ENCODE results near the gene KRT28. TPM values are rescaled to one million over a fixed set of nuclear protein-coding genes. Genes with fewer than 3 reads are reported as not detected.

Gene KRT28
- total RNA-seq, 1 donor from 2014 or later, result not detected

DNA sequence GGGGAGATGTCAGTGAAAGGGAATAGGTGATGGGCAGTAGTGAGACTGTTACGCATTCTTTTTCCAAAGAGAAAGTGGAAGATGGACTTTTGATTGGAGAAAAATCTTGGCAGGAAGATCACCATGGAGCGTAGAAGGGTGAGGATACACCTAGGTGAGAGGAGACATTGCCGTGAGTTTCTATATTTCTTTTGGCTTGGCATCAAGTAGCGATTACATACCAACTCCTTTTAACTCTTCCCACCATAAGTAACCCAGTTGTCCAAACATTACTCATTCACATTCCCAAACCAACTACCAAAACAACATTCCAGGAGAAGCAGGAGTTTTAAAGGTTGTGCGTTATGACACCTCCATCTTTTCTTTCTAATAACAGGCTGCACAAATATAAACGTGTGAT, 10.7 kb upstream of the KRT28 start:
- H3K36me3 ChIP-seq (ENCODE audit: control insufficient read depth in 3 of 3, insufficient read depth in 3 of 3, low read length in 3 of 3), result no peaks in the 10 kb centered on the region
- H3K27me3 ChIP-seq (ENCODE audit: control insufficient read depth in 3 of 3, insufficient read depth in 3 of 3, low read length in 3 of 3), result peaks cover 25 to 39% (median 36%) of the 10 kb centered on the region in 3 donors
- H3K4me3 ChIP-seq (ENCODE audit: low read length in 3 of 3), result no peak overlapping the region
- H3K4me1 ChIP-seq (ENCODE audit: control insufficient read depth in 3 of 3, insufficient read depth in 3 of 3, low read length in 3 of 3), result no peaks in the 10 kb centered on the region
- no peak overlapping the region for H3K27ac ChIP-seq (ENCODE audit: low read depth, low read length)
- no peaks in the 10 kb centered on the region for H3K9me3 ChIP-seq (ENCODE audit: control insufficient read depth in 3 of 3, low read length in 3 of 3)
- no peak overlapping the region for H3K9ac ChIP-seq (ENCODE audit: low read depth in 1 of 3, low read length in 3 of 3)

DNA sequence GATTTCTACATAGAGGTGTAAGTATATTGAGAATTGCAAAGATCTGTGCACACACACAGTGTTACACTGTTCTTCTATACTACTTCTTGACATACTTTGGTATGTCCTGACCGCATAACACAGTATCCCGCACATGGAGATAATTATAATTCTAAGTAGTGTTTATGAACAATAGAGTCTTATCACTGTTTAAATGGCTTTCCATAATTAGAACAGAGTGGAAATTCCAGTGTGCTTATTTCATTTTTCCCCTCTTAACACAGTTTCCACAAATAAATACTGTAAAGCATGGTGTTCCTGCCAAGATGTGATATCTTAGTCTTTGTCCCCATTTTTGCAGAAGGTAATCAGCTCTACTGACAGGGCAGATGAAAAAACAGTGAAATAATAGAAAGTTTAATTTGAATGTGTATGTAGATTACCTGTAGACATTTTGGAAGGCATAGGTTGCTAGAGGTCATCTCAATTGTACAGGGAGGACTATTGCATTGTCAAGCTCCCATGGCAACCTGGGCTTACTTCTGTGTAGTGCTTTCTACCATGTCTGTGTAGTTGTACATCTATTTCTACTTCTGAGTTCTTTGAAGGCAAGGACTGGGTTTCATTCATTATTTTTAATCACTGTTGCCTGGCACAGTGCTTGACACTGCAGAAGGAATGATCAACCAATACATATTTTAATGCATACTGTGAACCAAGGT, 10.1 kb upstream of the KRT28 start:
- Histone ChIP-seq H3K4me3 (ENCODE audit: low read length in 3 of 3) (no peak overlapping the region), H3K4me1 (ENCODE audit: control insufficient read depth in 3 of 3, insufficient read depth in 3 of 3, low read length in 3 of 3) (no peaks in the 10 kb centered on the region), H3K9ac (ENCODE audit: low read depth in 1 of 3, low read length in 3 of 3) (no peak overlapping the region), H3K9me3 (ENCODE audit: control insufficient read depth in 3 of 3, low read length in 3 of 3) (peaks cover 0 to 2% (median 0%) of the 10 kb centered on the region in 3 donors), H3K27me3 (ENCODE audit: control insufficient read depth in 3 of 3, insufficient read depth in 3 of 3, low read length in 3 of 3) (peaks cover 31 to 41% (median 39%) of the 10 kb centered on the region in 3 donors), H3K27ac (ENCODE audit: low read depth, low read length) (no peak overlapping the region), H3K36me3 (ENCODE audit: control insufficient read depth in 3 of 3, insufficient read depth in 3 of 3, low read length in 3 of 3) (no peaks in the 10 kb centered on the region)

DNA sequence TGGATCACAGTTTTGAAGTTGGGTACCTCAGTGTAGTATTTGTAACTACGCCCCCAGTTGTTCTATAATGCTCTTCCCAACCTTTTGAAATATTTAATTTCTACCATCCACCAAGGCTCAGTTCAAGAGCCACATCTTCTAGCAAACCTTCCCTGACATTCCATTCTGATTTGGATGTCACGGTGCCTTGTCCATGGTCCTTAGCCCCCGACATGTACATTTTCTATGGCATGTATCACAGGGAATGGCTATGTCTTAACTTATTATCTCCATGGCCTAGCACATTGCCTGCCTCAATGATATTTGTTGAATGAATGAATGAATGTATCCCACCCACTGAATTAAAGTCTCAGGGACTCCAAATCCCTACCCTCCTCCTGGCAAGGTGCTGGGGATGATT, 6.4 kb upstream of the KRT28 start:
- Histone ChIP-seq H3K36me3 (ENCODE audit: control insufficient read depth in 3 of 3, insufficient read depth in 3 of 3, low read length in 3 of 3) (no peaks in the 10 kb centered on the region), H3K27me3 (ENCODE audit: control insufficient read depth in 3 of 3, insufficient read depth in 3 of 3, low read length in 3 of 3) (peaks cover 36 to 46% (median 43%) of the 10 kb centered on the region in 3 donors), H3K27ac (ENCODE audit: low read depth, low read length) (no peak overlapping the region), H3K9me3 (ENCODE audit: control insufficient read depth in 3 of 3, low read length in 3 of 3) (peaks cover 0 to 2% (median 0%) of the 10 kb centered on the region in 3 donors), H3K4me3 (ENCODE audit: low read length in 3 of 3) (no peak overlapping the region), H3K9ac (ENCODE audit: low read depth in 1 of 3, low read length in 3 of 3) (no peak overlapping the region), H3K4me1 (ENCODE audit: control insufficient read depth in 3 of 3, insufficient read depth in 3 of 3, low read length in 3 of 3) (no peaks in the 10 kb centered on the region)

DNA sequence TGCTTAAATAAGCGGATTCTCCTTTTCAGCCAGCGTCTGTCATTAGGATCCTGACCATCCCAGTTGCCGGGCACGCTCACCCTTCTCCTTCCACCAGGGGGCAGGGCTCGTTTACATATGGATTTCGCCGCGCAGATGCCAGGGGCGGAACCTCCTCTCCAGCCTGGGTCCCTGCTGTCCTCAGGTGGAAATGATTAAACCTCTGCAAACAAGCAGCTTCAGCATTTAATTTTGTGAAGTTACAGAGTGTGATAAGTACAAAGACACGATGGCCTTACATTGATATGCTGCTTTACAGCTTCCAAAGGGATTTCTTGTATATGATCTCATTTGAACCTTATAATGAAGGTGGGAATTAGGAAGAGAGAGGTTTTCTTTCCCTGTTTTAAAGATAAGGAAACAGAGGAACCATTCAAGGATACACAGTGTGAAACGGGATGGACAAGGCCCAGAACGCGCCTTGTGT, 3.9 kb upstream of the KRT28 start:
- H3K36me3 ChIP-seq (ENCODE audit: control insufficient read depth in 3 of 3, insufficient read depth in 3 of 3, low read length in 3 of 3), result no peaks in the 10 kb centered on the region
- peaks cover 0 to 2% (median 0%) of the 10 kb centered on the region in 3 donors for H3K9me3 ChIP-seq (ENCODE audit: control insufficient read depth in 3 of 3, low read length in 3 of 3)
- peaks cover 35 to 47% (median 40%) of the 10 kb centered on the region in 3 donors for H3K27me3 ChIP-seq (ENCODE audit: control insufficient read depth in 3 of 3, insufficient read depth in 3 of 3, low read length in 3 of 3)
- H3K4me1 ChIP-seq (ENCODE audit: control insufficient read depth in 3 of 3, insufficient read depth in 3 of 3, low read length in 3 of 3), result no peaks in the 10 kb centered on the region
- H3K27ac ChIP-seq (ENCODE audit: low read depth, low read length), result no peak overlapping the region
- H3K4me3 ChIP-seq (ENCODE audit: low read length in 3 of 3), result no peak overlapping the region
- H3K9ac ChIP-seq (ENCODE audit: low read depth in 1 of 3, low read length in 3 of 3), result no peak overlapping the region

DNA sequence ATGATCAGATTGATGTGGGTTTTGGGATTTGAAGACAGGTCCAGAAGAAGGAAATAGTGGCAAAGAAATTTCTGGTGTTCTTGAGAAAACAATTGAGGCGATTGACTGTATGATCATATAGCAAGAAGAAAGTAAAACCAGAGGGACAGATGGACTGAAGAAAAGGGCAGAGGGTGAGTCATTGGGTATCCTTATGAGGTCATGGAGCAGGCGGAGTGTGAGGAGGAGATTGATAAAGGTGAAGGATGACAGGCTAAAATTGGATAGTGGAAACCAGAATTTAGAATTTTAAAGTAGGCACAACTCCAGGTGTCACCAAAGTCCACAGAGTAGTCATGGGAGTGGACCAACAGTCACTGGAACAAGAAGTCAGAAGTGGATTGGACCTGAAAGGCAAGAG, 1.4 kb upstream of the KRT28 start:
- Histone ChIP-seq H3K36me3 (ENCODE audit: control insufficient read depth in 3 of 3, insufficient read depth in 3 of 3, low read length in 3 of 3) (no peaks in the 10 kb centered on the region), H3K4me1 (ENCODE audit: control insufficient read depth in 3 of 3, insufficient read depth in 3 of 3, low read length in 3 of 3) (no peaks in the 10 kb centered on the region), H3K9ac (ENCODE audit: low read depth in 1 of 3, low read length in 3 of 3) (no peak overlapping the region), H3K27ac (ENCODE audit: low read depth, low read length) (no peak overlapping the region), H3K4me3 (ENCODE audit: low read length in 3 of 3) (no peak overlapping the region), H3K9me3 (ENCODE audit: control insufficient read depth in 3 of 3, low read length in 3 of 3) (peaks cover 0 to 2% (median 0%) of the 10 kb centered on the region in 3 donors), H3K27me3 (ENCODE audit: control insufficient read depth in 3 of 3, insufficient read depth in 3 of 3, low read length in 3 of 3) (peaks cover 29 to 37% (median 35%) of the 10 kb centered on the region in 3 donors)

DNA sequence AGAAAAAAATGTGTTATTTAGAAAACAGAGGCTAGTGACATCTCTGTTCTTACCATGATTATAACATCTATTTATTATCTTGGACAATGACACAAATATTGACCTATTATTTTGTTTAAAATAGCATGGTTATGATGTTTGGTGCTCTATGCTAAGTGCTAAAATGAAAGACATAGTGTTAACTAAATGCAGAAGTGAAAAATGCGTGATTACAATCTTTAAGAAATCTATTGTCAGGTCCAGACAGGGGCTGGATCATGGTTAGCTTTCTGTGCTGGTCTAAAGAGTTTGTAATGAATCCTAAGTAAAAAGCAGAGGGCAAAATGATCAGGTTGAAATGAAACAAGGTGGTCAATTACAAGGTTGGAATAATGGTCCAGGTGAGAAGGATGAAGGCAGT, 622 bp upstream of the KRT28 start:
- H3K27ac ChIP-seq (ENCODE audit: low read depth, low read length), result no peak overlapping the region
- peaks cover 25 to 36% (median 32%) of the 10 kb centered on the region in 3 donors for H3K27me3 ChIP-seq (ENCODE audit: control insufficient read depth in 3 of 3, insufficient read depth in 3 of 3, low read length in 3 of 3)
- no peak overlapping the region for H3K9ac ChIP-seq (ENCODE audit: low read depth in 1 of 3, low read length in 3 of 3)
- no peaks in the 10 kb centered on the region for H3K36me3 ChIP-seq (ENCODE audit: control insufficient read depth in 3 of 3, insufficient read depth in 3 of 3, low read length in 3 of 3)
- H3K4me3 ChIP-seq (ENCODE audit: low read length in 3 of 3), result no peak overlapping the region
- H3K4me1 ChIP-seq (ENCODE audit: control insufficient read depth in 3 of 3, insufficient read depth in 3 of 3, low read length in 3 of 3), result no peaks in the 10 kb centered on the region
- H3K9me3 ChIP-seq (ENCODE audit: control insufficient read depth in 3 of 3, low read length in 3 of 3), result peaks cover 0 to 2% (median 0%) of the 10 kb centered on the region in 3 donors

DNA sequence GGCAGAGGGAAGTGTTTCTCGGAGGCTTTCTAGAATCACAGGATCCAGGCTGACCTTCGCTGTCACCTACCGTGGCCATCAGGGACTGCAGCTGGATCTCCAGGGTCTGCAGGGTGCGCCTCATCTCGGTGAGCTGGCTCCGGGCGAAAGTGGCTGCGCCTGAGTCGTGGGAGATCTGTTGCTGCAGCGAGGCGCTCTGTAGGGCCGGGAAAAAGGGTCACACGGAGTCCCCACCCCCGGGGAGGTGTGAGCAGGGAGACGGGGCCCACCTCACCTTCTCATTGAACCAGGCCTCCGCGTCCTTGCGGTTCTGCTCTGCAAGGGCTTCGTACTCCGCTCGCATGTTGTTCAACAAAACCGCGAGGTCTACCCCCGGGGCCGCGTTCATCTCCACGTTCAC, 2.9 kb downstream of the KRT28 start:
- Histone ChIP-seq H3K36me3 (ENCODE audit: control insufficient read depth in 3 of 3, insufficient read depth in 3 of 3, low read length in 3 of 3) (no peaks in the 10 kb centered on the region), H3K4me1 (ENCODE audit: control insufficient read depth in 3 of 3, insufficient read depth in 3 of 3, low read length in 3 of 3) (no peaks in the 10 kb centered on the region), H3K27me3 (ENCODE audit: control insufficient read depth in 3 of 3, insufficient read depth in 3 of 3, low read length in 3 of 3) (peaks cover 22 to 32% (median 23%) of the 10 kb centered on the region in 3 donors), H3K4me3 (ENCODE audit: low read length in 3 of 3) (no peak overlapping the region), H3K9ac (ENCODE audit: low read depth in 1 of 3, low read length in 3 of 3) (no peak overlapping the region), H3K9me3 (ENCODE audit: control insufficient read depth in 3 of 3, low read length in 3 of 3) (no peaks in the 10 kb centered on the region), H3K27ac (ENCODE audit: low read depth, low read length) (no peak overlapping the region)

DNA sequence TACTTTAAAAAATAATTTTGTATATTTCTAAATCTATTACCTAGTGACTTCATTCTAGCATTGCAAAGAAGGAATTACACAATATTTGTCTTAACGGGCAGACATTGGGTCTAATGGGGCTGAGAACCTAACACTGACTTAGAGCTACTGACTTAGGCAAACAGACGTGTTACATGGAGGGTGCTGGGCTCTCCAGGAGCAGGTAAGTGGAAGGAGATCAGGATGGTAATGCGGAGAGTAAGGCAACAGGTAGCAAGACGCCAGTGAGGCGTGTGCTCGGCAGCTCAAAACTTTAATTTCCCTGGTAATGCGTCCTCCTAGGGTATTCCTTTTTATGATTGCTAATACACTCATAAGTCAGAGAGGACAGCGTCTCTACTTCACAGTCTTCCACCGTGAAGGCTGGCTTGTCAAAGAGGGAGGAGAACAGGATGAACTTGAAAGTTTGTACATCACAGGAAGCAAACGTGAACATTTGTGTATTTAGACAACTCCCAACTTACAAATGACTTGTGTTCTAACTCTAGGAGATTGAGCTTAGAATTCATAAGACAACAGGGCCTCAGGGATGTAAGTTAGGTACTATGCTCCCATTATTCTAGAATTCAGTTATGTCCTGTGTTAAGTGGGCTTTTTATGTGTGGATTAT, 4.6 kb downstream of the KRT28 start:
- Histone ChIP-seq H3K9ac (ENCODE audit: low read depth in 1 of 3, low read length in 3 of 3) (no peak overlapping the region), H3K36me3 (ENCODE audit: control insufficient read depth in 3 of 3, insufficient read depth in 3 of 3, low read length in 3 of 3) (no peaks in the 10 kb centered on the region), H3K27ac (ENCODE audit: low read depth, low read length) (no peak overlapping the region), H3K9me3 (ENCODE audit: control insufficient read depth in 3 of 3, low read length in 3 of 3) (no peaks in the 10 kb centered on the region), H3K4me3 (ENCODE audit: low read length in 3 of 3) (no peak overlapping the region), H3K4me1 (ENCODE audit: control insufficient read depth in 3 of 3, insufficient read depth in 3 of 3, low read length in 3 of 3) (no peaks in the 10 kb centered on the region), H3K27me3 (ENCODE audit: control insufficient read depth in 3 of 3, insufficient read depth in 3 of 3, low read length in 3 of 3) (peaks cover 20 to 23% (median 21%) of the 10 kb centered on the region in 3 donors)

DNA sequence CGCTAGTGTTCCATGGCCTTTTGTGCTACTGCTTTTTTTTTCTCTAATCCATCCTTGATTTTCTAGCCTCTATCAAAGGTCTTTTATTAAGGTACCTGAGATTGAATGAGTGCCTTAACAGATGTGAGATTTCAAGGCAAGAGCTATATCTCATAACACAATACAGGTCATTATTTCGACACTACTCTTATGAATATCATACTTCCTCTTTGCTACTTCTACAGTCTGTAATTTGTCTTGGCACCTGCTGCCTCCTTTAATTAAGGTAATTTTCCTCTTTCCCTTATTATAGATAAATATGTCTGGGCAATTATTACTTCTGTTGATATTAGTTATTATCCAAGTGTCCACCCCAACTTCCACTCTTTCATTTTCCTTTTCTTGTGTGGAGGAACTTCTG, 5.3 kb downstream of the KRT28 start:
- H3K36me3 ChIP-seq (ENCODE audit: control insufficient read depth in 3 of 3, insufficient read depth in 3 of 3, low read length in 3 of 3), result no peaks in the 10 kb centered on the region
- H3K4me1 ChIP-seq (ENCODE audit: control insufficient read depth in 3 of 3, insufficient read depth in 3 of 3, low read length in 3 of 3), result no peaks in the 10 kb centered on the region
- H3K9ac ChIP-seq (ENCODE audit: low read depth in 1 of 3, low read length in 3 of 3), result no peak overlapping the region
- H3K9me3 ChIP-seq (ENCODE audit: control insufficient read depth in 3 of 3, low read length in 3 of 3), result no peaks in the 10 kb centered on the region
- H3K4me3 ChIP-seq (ENCODE audit: low read length in 3 of 3), result no peak overlapping the region
- H3K27me3 ChIP-seq (ENCODE audit: control insufficient read depth in 3 of 3, insufficient read depth in 3 of 3, low read length in 3 of 3), result peaks cover 16 to 20% (median 17%) of the 10 kb centered on the region in 3 donors
- H3K27ac ChIP-seq (ENCODE audit: low read depth, low read length), result no peak overlapping the region

DNA sequence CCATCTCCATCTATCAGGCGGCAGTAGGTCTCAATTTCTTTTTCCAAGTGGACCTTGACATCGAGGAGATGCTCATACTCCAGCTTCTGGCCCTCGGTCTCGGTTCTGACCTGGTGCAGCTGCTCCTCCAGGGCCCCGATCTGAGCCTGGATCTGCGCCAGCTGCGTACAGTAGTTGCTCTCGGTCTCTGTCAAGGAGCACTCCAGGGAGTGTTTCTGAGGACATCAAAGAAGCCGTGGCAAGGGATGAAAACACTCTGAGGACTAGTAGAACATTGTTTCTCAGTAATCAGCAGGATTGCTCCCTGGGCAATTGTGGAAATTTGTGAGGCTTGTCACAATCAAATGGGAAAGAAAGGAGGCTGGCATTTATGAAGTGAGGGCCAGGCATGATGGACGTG, 5.9 kb downstream of the KRT28 start:
- H3K36me3 ChIP-seq (ENCODE audit: control insufficient read depth in 3 of 3, insufficient read depth in 3 of 3, low read length in 3 of 3), result no peaks in the 10 kb centered on the region
- no peaks in the 10 kb centered on the region for H3K9me3 ChIP-seq (ENCODE audit: control insufficient read depth in 3 of 3, low read length in 3 of 3)
- H3K27me3 ChIP-seq (ENCODE audit: control insufficient read depth in 3 of 3, insufficient read depth in 3 of 3, low read length in 3 of 3), result peaks cover 14 to 18% (median 15%) of the 10 kb centered on the region in 3 donors
- no peak overlapping the region for H3K9ac ChIP-seq (ENCODE audit: low read depth in 1 of 3, low read length in 3 of 3)
- no peak overlapping the region for H3K4me3 ChIP-seq (ENCODE audit: low read length in 3 of 3)
- H3K27ac ChIP-seq (ENCODE audit: low read depth, low read length), result no peak overlapping the region
- no peaks in the 10 kb centered on the region for H3K4me1 ChIP-seq (ENCODE audit: control insufficient read depth in 3 of 3, insufficient read depth in 3 of 3, low read length in 3 of 3)
